ENCODE data around the gene SLC7A1. TPM values are rescaled to one million over a fixed set of nuclear protein-coding genes. Genes with fewer than 3 reads are reported as not detected.
A peak's percentile ranks its signal among the peaks of the same experiment; 100 is the strongest.

SLC7A1 gene
- total and polyA plus RNA-seq, 2 donors (not counting 1 experiment from before 2014, with no cell fraction given), result 15.4 to 26.6 TPM

DNA sequence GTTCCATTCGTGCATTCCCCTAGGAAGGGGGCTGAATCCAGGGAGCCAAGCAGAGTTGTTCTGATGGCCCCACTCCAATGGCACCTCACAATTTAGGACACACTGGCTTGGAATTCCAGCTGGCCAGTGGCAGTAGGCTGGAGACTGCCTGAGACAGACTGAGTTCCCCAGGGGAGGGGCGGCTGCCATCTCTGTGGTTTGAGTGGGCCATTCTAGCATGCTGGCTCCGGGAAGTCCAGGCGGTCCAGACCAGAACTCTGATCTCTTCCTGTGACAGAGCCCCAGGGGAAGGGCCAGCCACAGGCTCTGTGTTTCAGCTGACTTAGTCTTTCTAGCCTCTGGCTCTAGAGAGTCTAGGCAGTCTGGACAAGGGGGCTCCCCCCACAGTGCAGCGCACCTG is 29.5 kb upstream of the SLC7A1 start:
- Histone ChIP-seq H3K4me3 (replicated peaks in 1 of 4; ENCODE audit: control extremely low read depth in 1 of 4, insufficient read depth in 1 of 4, low read depth in 3 of 4, low read length in 4 of 4) (no peak overlapping the region), H3K36me3 (ENCODE audit: control insufficient read depth, insufficient read depth, low read length) (no peaks in the 10 kb centered on the region), H4K20me1 (ENCODE audit: control insufficient read depth, extremely low read depth, insufficient read depth, low read length) (no peaks in the 10 kb centered on the region), H3K27me3 (ENCODE audit: control insufficient read depth, insufficient read depth, low read length) (no peaks in the 10 kb centered on the region), H3K4me1 (ENCODE audit: control insufficient read depth, extremely low read depth, insufficient read depth, low read length) (no peaks in the 10 kb centered on the region), H3K9ac (ENCODE audit: insufficient read depth, low read length) (no peak overlapping the region), H3K27ac (ENCODE audit: insufficient read depth, low read length) (no peak overlapping the region), H3K9me3 (ENCODE audit: control insufficient read depth, insufficient read depth, low read depth, low read length) (no peaks in the 10 kb centered on the region), H3K4me2 (ENCODE audit: extremely low read depth, insufficient read depth, low read length) (no peak overlapping the region), H2AFZ (ENCODE audit: low read length) (no peak overlapping the region), H3K79me2 (ENCODE audit: control insufficient read depth, insufficient read depth, low read length) (no peaks in the 10 kb centered on the region)
- TF ChIP-seq EZH2 (IDR thresholded peaks at IDR 0.05; ENCODE audit: low read length, missing control alignments) (no peak), CTCF (conservative IDR thresholded peaks at IDR 0.05 in 1 of 2, IDR thresholded peaks at IDR 0.05 in 1 of 2; ENCODE audit: low read depth in 1 of 2, low read length in 2 of 2) (no peak)
- DNase-seq (ENCODE audit: low read depth in 2 of 2), result no peak

- no peak overlapping the region for H3K27ac ChIP-seq (ENCODE audit: insufficient read depth, low read length)
- H4K20me1 ChIP-seq (ENCODE audit: control insufficient read depth, extremely low read depth, insufficient read depth, low read length), result no peaks in the 10 kb centered on the region
- H3K79me2 ChIP-seq (ENCODE audit: control insufficient read depth, insufficient read depth, low read length), result no peaks in the 10 kb centered on the region
- no peaks in the 10 kb centered on the region for H3K27me3 ChIP-seq (ENCODE audit: control insufficient read depth, insufficient read depth, low read length)
- no peak overlapping the region for H3K4me3 ChIP-seq (replicated peaks in 1 of 4; ENCODE audit: control extremely low read depth in 1 of 4, insufficient read depth in 1 of 4, low read depth in 3 of 4, low read length in 4 of 4)
- H3K9me3 ChIP-seq (ENCODE audit: control insufficient read depth, insufficient read depth, low read depth, low read length), result no peaks in the 10 kb centered on the region
- H2AFZ ChIP-seq (ENCODE audit: low read length), result no peak overlapping the region
- TF ChIP-seq EZH2 (IDR thresholded peaks at IDR 0.05; ENCODE audit: low read length, missing control alignments) (no peak), CTCF (conservative IDR thresholded peaks at IDR 0.05 in 1 of 2, IDR thresholded peaks at IDR 0.05 in 1 of 2; ENCODE audit: low read depth in 1 of 2, low read length in 2 of 2) (no peak)
- no peaks in the 10 kb centered on the region for H3K36me3 ChIP-seq (ENCODE audit: control insufficient read depth, insufficient read depth, low read length)
- H3K4me1 ChIP-seq (ENCODE audit: control insufficient read depth, extremely low read depth, insufficient read depth, low read length), result no peaks in the 10 kb centered on the region
- no peak overlapping the region for H3K4me2 ChIP-seq (ENCODE audit: extremely low read depth, insufficient read depth, low read length)
- DNase-seq (ENCODE audit: low read depth in 2 of 2), result peak in 1 of 2 donors; percentile 46
- no peak overlapping the region for H3K9ac ChIP-seq (ENCODE audit: insufficient read depth, low read length)
Measured at GRCh38 chr13:29621841-29622240, 26.4 kb upstream of the SLC7A1 start.

- H3K9me3 ChIP-seq (ENCODE audit: control insufficient read depth, insufficient read depth, low read depth, low read length), result no peaks in the 10 kb centered on the region
- no peaks in the 10 kb centered on the region for H3K79me2 ChIP-seq (ENCODE audit: control insufficient read depth, insufficient read depth, low read length)
- H3K36me3 ChIP-seq (ENCODE audit: control insufficient read depth, insufficient read depth, low read length), result no peaks in the 10 kb centered on the region
- H3K27ac ChIP-seq (ENCODE audit: insufficient read depth, low read length), result no peak overlapping the region
- H3K9ac ChIP-seq (ENCODE audit: insufficient read depth, low read length), result no peak overlapping the region
- H3K4me3 ChIP-seq (replicated peaks in 1 of 4; ENCODE audit: control extremely low read depth in 1 of 4, insufficient read depth in 1 of 4, low read depth in 3 of 4, low read length in 4 of 4), result no peak overlapping the region
- TF ChIP-seq CTCF (conservative IDR thresholded peaks at IDR 0.05 in 1 of 2, IDR thresholded peaks at IDR 0.05 in 1 of 2; ENCODE audit: low read depth in 1 of 2, low read length in 2 of 2) (no peak), EZH2 (IDR thresholded peaks at IDR 0.05; ENCODE audit: low read length, missing control alignments) (no peak)
- no peaks in the 10 kb centered on the region for H3K27me3 ChIP-seq (ENCODE audit: control insufficient read depth, insufficient read depth, low read length)
- no peak overlapping the region for H2AFZ ChIP-seq (ENCODE audit: low read length)
- H3K4me1 ChIP-seq (ENCODE audit: control insufficient read depth, extremely low read depth, insufficient read depth, low read length), result no peaks in the 10 kb centered on the region
- H4K20me1 ChIP-seq (ENCODE audit: control insufficient read depth, extremely low read depth, insufficient read depth, low read length), result no peaks in the 10 kb centered on the region
- H3K4me2 ChIP-seq (ENCODE audit: extremely low read depth, insufficient read depth, low read length), result no peak overlapping the region
- peak in 1 of 2 donors; percentile 74 for DNase-seq (ENCODE audit: low read depth in 2 of 2)
Measured at GRCh38 chr13:29621051-29621800, 25.7 kb upstream of the SLC7A1 start.

Measured in fibroblast of lung (primary cell).